GM19240 (cell line): ENCODE results near the gene UNC93A.
"Not testable (repeated sequence)": the region's sequence is repeated elsewhere in the genome, so short reads cannot be mapped to it uniquely, and the experiment has no call there.

ENCODE experiments used
- DNase-seq: peaks from one replicate; pipeline ENCODE4 v3.0.0; 2011; ENCODE audit warnings: low spot score; ENCODE audit not compliant: insufficient read length

Gene UNC93A

GRCh38 chr6:167290786-167291622 is at the start of gene UNC93A:
Gene UNC93A, plus strand, starts transcription at chr6:167291315. Its CDS starts 175 bp downstream, at chr6:167291490.
- DNase-seq = no peak

- not testable (repeated sequence) for DNase-seq
These were observed 49.6 kb upstream of the UNC93A start for GRCh38 chr6:167241321-167242134.

GRCh38 chr6:167242135-167242506 is 49.0 kb upstream of the UNC93A start:
- DNase-seq = not testable (repeated sequence)

GRCh38 chr6:167242511-167243051 is 48.5 kb upstream of the UNC93A start:
- not testable (repeated sequence) for DNase-seq

GRCh38 chr6:167244064-167244960 is 46.8 kb upstream of the UNC93A start:
- DNase-seq = no peak

- DNase-seq = no peak
These were observed 46.1 kb upstream of the UNC93A start for GRCh38 chr6:167244991-167245390.

GRCh38 chr6:167245591-167245990 is 45.5 kb upstream of the UNC93A start:
- DNase-seq = no peak

GRCh38 chr6:167247814-167248595 is 43.1 kb upstream of the UNC93A start:
- DNase-seq = no peak

- DNase-seq = not testable (repeated sequence)
These were observed 42.1 kb upstream of the UNC93A start for GRCh38 chr6:167248878-167249455.

- DNase-seq = no peak
These were observed 38.8 kb upstream of the UNC93A start for GRCh38 chr6:167252271-167252670.

- no peak for DNase-seq
These were observed 35.1 kb upstream of the UNC93A start for GRCh38 chr6:167255918-167256553.

GRCh38 chr6:167258646-167259045 is 32.5 kb upstream of the UNC93A start:
- no peak for DNase-seq

- DNase-seq = not testable (repeated sequence)
These were observed 24.9 kb upstream of the UNC93A start for GRCh38 chr6:167266057-167266829.

GRCh38 chr6:167266830-167267555 is 24.1 kb upstream of the UNC93A start:
- DNase-seq = no peak

GRCh38 chr6:167267556-167267898 is 23.6 kb upstream of the UNC93A start:
- DNase-seq = not testable (repeated sequence)

- no peak for DNase-seq
These were observed 23.2 kb upstream of the UNC93A start for GRCh38 chr6:167267921-167268401.

GRCh38 chr6:167268683-167269280 is 22.3 kb upstream of the UNC93A start:
- DNase-seq = no peak
